ENCODE data around the gene LCE3D. TPM values are rescaled to one million over a fixed set of nuclear protein-coding genes. Genes with fewer than 3 reads are reported as not detected.
"Not testable (repeated sequence)": the region's sequence is repeated elsewhere in the genome, so short reads cannot be mapped to it uniquely, and the experiment has no call there.

Gene LCE3D, protein sequence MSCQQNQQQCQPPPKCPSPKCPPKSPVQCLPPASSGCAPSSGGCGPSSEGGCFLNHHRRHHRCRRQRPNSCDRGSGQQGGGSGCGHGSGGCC
- total RNA-seq: not detected

DNA sequence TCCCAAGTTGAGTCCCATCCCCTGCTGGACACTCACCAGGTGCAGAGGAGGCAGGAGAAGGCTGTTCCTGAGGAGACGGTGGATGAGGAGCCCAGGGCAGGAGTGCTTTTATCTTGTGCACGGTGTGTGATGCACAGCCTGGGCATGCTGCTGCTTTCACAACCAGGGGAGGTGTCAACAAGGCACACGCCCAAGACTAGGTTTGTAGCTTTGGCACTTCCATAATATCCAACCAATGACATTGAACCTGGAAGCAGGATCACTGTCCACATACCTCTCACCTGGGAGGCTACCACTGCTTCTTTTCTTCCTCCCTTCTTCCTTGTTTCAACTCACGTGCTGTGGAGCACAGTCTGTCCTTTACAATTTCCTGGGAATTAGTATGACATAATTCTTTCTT is at the start of gene LCE3D:
Gene LCE3D (minus strand): TSS at position 84 of the 400 bp plus-strand sequence. CDS start 580 bp downstream, outside the sequence.
- H3K4me3 Mint-ChIP-seq: no peak within 1 kb of the TSS
- ATAC-seq (no peak), DNase-seq (no peak)
- peaks cover 22% of the 10 kb centered on the region for H3K27me3 Mint-ChIP-seq (ENCODE audit: low read depth)
- H3K36me3 Mint-ChIP-seq (ENCODE audit: insufficient read depth): no peaks in the 10 kb centered on the region
- no peaks in the 10 kb centered on the region for H3K4me1 Mint-ChIP-seq (ENCODE audit: low read depth)
- no peaks in the 10 kb centered on the region for H3K9me3 Mint-ChIP-seq

DNA sequence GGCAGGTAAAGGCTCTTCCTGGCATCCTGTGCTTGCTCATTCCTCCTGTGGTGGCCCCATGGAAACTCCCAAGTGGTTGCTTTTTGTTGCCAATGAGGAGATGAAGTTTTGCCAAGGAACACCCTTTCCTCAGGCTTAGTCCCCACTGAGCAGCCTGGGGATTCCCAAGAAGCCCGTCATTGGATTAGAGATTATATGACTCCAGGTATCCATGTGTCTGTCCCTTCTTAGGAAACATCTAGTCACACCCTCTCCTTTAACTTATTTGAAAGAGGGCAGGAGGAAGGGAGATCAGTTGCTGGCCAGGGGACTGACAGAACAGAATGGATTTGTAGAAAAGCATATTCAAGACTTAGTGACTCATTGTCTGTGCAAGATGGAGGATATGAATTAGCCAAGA is 46.4 kb upstream of the LCE3D start:
- Mint-ChIP-seq H3K4me3 (no peak overlapping the region), H3K27me3 (ENCODE audit: low read depth) (peaks cover 33% of the 10 kb centered on the region), H3K9me3 (no peaks in the 10 kb centered on the region), H3K4me1 (ENCODE audit: low read depth) (peaks cover 3% of the 10 kb centered on the region), H3K36me3 (ENCODE audit: insufficient read depth) (no peaks in the 10 kb centered on the region)
- ATAC-seq: no peak
- DNase-seq: no peak

DNA sequence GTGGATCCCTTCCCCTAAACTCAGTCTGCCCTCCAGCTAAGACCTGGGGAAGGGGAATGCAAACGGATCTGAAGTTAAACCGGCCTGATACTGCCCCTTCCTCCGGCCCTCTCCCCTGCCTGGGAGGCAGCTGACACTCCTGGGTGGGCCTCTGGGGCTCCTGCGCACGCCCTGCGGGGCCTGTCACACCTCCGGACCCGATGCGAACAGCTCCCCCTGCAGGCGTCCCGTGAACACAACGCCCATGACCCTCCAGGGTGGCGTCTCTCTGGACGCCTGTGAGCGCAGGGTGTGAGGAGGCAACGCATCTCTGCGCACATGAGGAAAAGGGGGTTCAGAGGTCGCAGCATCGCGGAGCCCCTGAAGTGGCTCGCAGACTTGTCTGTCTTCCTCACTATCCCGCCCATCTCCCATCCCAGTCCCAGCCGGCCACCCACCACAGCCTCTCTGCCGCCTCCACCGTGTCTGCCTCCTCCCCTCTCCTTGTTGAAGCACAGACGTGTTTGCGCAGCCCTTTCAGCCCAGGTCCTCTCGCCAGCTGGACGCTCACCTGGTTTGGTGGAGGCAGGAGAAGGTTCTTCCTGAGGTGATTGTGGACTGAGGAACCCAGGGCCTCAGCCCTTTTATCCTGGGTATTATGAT is 43.0 kb upstream of the LCE3D start:
- Mint-ChIP-seq H3K9me3 (peaks cover 4% of the 10 kb centered on the region), H3K4me3 (no peak overlapping the region), H3K27me3 (ENCODE audit: low read depth) (peaks cover 24% of the 10 kb centered on the region), H3K36me3 (ENCODE audit: insufficient read depth) (no peaks in the 10 kb centered on the region), H3K4me1 (ENCODE audit: low read depth) (peaks cover 3% of the 10 kb centered on the region)
- no peak for DNase-seq
- peak in 1 of 2 donors; percentile 51 for ATAC-seq

- no peak within 1 kb of the TSS for H3K4me3 Mint-ChIP-seq
- no peak for ATAC-seq
- H3K4me1 Mint-ChIP-seq (ENCODE audit: low read depth): peaks cover 3% of the 10 kb centered on the region
- H3K9me3 Mint-ChIP-seq: peaks cover 5% of the 10 kb centered on the region
- DNase-seq: no peak
- H3K36me3 Mint-ChIP-seq (ENCODE audit: insufficient read depth): no peaks in the 10 kb centered on the region
- H3K27me3 Mint-ChIP-seq (ENCODE audit: low read depth): peaks cover 23% of the 10 kb centered on the region
These were observed 42.5 kb upstream of the LCE3D start, which contains the start of gene LCE3A for GRCh38 chr1:152622803-152623202. Gene LCE3A (minus strand): TSS chr1:152623103. CDS start chr1:152623103, 0 bp downstream.

GRCh38 chr1:152621993-152622392 is 41.7 kb upstream of the LCE3D start:
- ATAC-seq: no peak
- no peak for DNase-seq
- Mint-ChIP-seq H3K4me3 (no peak overlapping the region), H3K9me3 (peaks cover 10% of the 10 kb centered on the region), H3K36me3 (ENCODE audit: insufficient read depth) (no peaks in the 10 kb centered on the region), H3K27me3 (ENCODE audit: low read depth) (peaks cover 16% of the 10 kb centered on the region), H3K4me1 (ENCODE audit: low read depth) (peaks cover 3% of the 10 kb centered on the region)

- DNase-seq (no peak), ATAC-seq (no peak)
- Mint-ChIP-seq H3K9me3 (peaks cover 8% of the 10 kb centered on the region), H3K27me3 (ENCODE audit: low read depth) (no peaks in the 10 kb centered on the region), H3K36me3 (ENCODE audit: insufficient read depth) (no peaks in the 10 kb centered on the region), H3K4me1 (ENCODE audit: low read depth) (no peaks in the 10 kb centered on the region), H3K4me3 (no peak within 1 kb of the TSS)
These were observed 33.2 kb upstream of the LCE3D start, which contains the start of gene LCE3B for GRCh38 chr1:152613511-152613910. Gene LCE3B (plus strand): TSS chr1:152613811. CDS start chr1:152613811, 0 bp downstream.

DNA sequence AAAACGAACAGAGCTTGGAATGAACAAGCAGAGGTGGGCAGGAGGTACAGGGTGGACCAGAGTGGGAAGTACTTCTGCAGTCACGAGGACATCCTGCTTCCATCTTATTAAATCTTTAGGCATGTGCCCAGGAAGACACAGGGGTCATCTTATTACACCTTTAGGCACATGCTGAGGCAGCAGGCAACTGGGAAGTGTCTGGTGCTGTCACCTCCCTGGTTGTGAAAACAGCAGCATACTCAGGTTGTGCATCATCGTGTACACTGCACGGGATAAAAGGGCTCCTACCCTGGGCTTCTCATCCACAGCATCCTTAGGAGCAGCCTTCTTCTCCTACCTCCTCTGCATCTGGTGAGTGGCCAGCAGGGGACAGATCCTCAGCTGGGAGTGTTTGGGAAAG is 19.6 kb upstream of the LCE3D start, which contains the start of gene LCE3C:
Gene LCE3C (plus strand): TSS at position 301 of the 400 bp plus-strand sequence. CDS start 498 bp downstream, outside the sequence.
- no peak for ATAC-seq
- Mint-ChIP-seq H3K36me3 (ENCODE audit: insufficient read depth) (no peaks in the 10 kb centered on the region), H3K9me3 (no peaks in the 10 kb centered on the region), H3K4me3 (no peak within 1 kb of the TSS), H3K27me3 (ENCODE audit: low read depth) (no peaks in the 10 kb centered on the region), H3K4me1 (ENCODE audit: low read depth) (no peaks in the 10 kb centered on the region)
- no peak for DNase-seq

DNA sequence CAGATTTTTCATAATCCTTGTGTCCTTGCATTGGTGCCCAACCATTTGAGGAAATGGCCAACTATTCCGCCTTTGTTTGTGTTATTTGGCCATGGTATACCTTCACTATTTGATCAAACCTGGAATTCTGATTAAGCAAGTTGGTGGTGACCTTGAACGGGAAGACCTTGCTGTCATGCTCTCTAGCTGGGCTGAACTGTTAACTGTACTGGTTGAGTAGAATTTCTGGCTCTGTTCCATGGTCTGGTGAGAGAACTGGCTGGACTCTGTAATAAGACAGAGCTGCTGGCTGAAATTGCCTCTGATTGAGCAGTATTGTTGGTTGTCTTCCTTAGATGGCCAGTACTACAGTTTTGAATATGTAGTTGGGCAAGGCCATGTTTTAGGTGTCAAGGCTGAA is 16.7 kb upstream of the LCE3D start:
- no peaks in the 10 kb centered on the region for H3K4me1 Mint-ChIP-seq (ENCODE audit: low read depth)
- no peaks in the 10 kb centered on the region for H3K9me3 Mint-ChIP-seq
- no peak overlapping the region for H3K4me3 Mint-ChIP-seq
- H3K27me3 Mint-ChIP-seq (ENCODE audit: low read depth): no peaks in the 10 kb centered on the region
- no peak for ATAC-seq
- H3K36me3 Mint-ChIP-seq (ENCODE audit: insufficient read depth): no peaks in the 10 kb centered on the region
- no peak for DNase-seq

GRCh38 chr1:152585586-152585985 is 5.3 kb upstream of the LCE3D start:
- Mint-ChIP-seq H3K4me3 (no peak overlapping the region), H3K4me1 (ENCODE audit: low read depth) (no peaks in the 10 kb centered on the region), H3K27me3 (ENCODE audit: low read depth) (peaks cover 1% of the 10 kb centered on the region), H3K9me3 (no peaks in the 10 kb centered on the region), H3K36me3 (ENCODE audit: insufficient read depth) (no peaks in the 10 kb centered on the region)
- no peak for DNase-seq
- ATAC-seq: no peak

GRCh38 chr1:152582647-152583046 is 2.3 kb upstream of the LCE3D start:
- Mint-ChIP-seq H3K9me3 (no peaks in the 10 kb centered on the region), H3K27me3 (ENCODE audit: low read depth) (peaks cover 13% of the 10 kb centered on the region)
- no peak for ATAC-seq

DNA sequence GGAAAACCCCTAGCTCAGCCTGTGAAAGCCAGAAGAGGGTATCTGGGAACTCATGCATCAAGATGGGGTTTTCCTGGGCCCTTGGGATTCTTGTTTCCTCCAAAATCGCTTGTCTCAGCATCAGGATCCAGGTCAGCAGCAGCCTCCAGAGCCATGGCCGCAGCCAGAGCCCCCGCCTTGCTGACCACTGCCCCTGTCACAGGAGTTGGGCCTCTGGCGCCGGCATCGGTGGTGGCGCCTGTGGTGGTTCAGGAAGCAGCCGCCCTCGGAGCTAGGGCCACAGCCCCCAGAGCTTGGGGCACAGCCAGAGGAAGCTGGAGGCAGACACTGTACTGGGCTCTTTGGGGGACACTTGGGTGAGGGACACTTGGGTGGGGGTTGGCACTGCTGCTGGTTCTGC is 790 bp downstream of the LCE3D start:
- not testable (repeated sequence) for H3K4me3 Mint-ChIP-seq; H3K36me3 Mint-ChIP-seq (ENCODE audit: insufficient read depth); ATAC-seq; DNase-seq; H3K4me1 Mint-ChIP-seq (ENCODE audit: low read depth); H3K9me3 Mint-ChIP-seq
- peaks cover 22% of the 10 kb centered on the region for H3K27me3 Mint-ChIP-seq (ENCODE audit: low read depth)

More at GRCh38 chr1:152582647-152583046, 2.3 kb upstream of the LCE3D start:
- Mint-ChIP-seq H3K4me3 (no peak overlapping the region), H3K4me1 (ENCODE audit: low read depth) (no peaks in the 10 kb centered on the region), H3K36me3 (ENCODE audit: insufficient read depth) (no peaks in the 10 kb centered on the region)
- DNase-seq: no peak

DNA sequence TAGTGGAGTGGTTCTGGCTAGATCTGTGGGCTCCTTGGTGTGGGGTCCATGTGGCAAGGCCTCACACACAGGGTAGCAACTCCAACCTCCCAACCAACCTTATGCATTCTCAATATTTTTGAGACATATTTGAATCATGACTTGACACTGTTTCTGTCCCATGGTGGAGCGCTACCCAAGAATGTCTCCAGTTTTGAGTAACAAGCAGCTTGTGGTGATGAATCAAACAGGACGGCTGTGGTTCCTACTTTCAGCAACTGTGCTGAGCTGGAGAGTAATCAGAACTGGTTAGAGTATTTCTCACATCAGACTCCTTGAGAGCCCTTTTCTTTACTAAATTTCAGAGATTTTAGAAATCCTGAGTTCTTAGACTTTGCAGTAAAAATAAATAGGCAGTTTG is 3.1 kb downstream of the LCE3D start:
- no peak overlapping the region for H3K4me3 Mint-ChIP-seq
- no peaks in the 10 kb centered on the region for H3K4me1 Mint-ChIP-seq (ENCODE audit: low read depth)
- H3K36me3 Mint-ChIP-seq (ENCODE audit: insufficient read depth): no peaks in the 10 kb centered on the region
- DNase-seq (no peak), ATAC-seq (no peak)
- H3K27me3 Mint-ChIP-seq (ENCODE audit: low read depth): peaks cover 33% of the 10 kb centered on the region
- no peaks in the 10 kb centered on the region for H3K9me3 Mint-ChIP-seq

GRCh38 chr1:152566681-152567080 is 13.6 kb downstream of the LCE3D start, which contains the start of gene LCE3E:
Gene LCE3E (minus strand): TSS chr1:152566780. CDS start chr1:152566208, 572 bp downstream.
- H3K36me3 Mint-ChIP-seq (ENCODE audit: insufficient read depth): no peaks in the 10 kb centered on the region
- no peak for DNase-seq
- H3K27me3 Mint-ChIP-seq (ENCODE audit: low read depth): peaks cover 13% of the 10 kb centered on the region
- peaks cover 20% of the 10 kb centered on the region for H3K9me3 Mint-ChIP-seq
- H3K4me3 Mint-ChIP-seq: no peak within 1 kb of the TSS
- no peaks in the 10 kb centered on the region for H3K4me1 Mint-ChIP-seq (ENCODE audit: low read depth)
- no peak for ATAC-seq

GRCh38 chr1:152565535-152566215 is 14.6 kb downstream of the LCE3D start:
- ATAC-seq (no peak), DNase-seq (no peak)
- Mint-ChIP-seq H3K4me3 (no peak overlapping the region), H3K4me1 (ENCODE audit: low read depth) (no peaks in the 10 kb centered on the region), H3K36me3 (ENCODE audit: insufficient read depth) (no peaks in the 10 kb centered on the region), H3K27me3 (ENCODE audit: low read depth) (peaks cover 9% of the 10 kb centered on the region), H3K9me3 (peaks cover 17% of the 10 kb centered on the region)

GRCh38 chr1:152565115-152565514 is 15.2 kb downstream of the LCE3D start:
- H3K4me1 Mint-ChIP-seq (ENCODE audit: low read depth): no peaks in the 10 kb centered on the region
- peaks cover 15% of the 10 kb centered on the region for H3K9me3 Mint-ChIP-seq
- DNase-seq (no peak), ATAC-seq (no peak)
- H3K36me3 Mint-ChIP-seq (ENCODE audit: insufficient read depth): no peaks in the 10 kb centered on the region
- H3K4me3 Mint-ChIP-seq: no peak overlapping the region
- H3K27me3 Mint-ChIP-seq (ENCODE audit: low read depth): peaks cover 9% of the 10 kb centered on the region

Measured in activated T-cell treated with anti-CD3 and anti-CD28 coated beads, Interleukin-2, amount 50 U/mL, for 4 hours (primary cell).